ENCODE data around the gene GNG7.

- TF ChIP-seq EZH2 (optimal IDR thresholded peaks at IDR 0.05; ENCODE audit: low read depth, low read length) (no peak), CTCF (IDR thresholded peaks at IDR 0.05; ENCODE audit: low read length) (no peak)
Measured at GRCh38 chr19:2492870-2493269, 209.6 kb downstream of the GNG7 start.

Data from MM.1S (cell line).